ENCODE data around the gene ARGLU1. TPM values are rescaled to one million over a fixed set of nuclear protein-coding genes. Genes with fewer than 3 reads are reported as not detected.

ARGLU1 gene
- total and polyA plus RNA-seq, 9 of the 15 experiments (the other 6 are each of a cell fraction or from before 2014, with no cell fraction given), result 19.3 to 99.9 (median 49.3) TPM

DNA sequence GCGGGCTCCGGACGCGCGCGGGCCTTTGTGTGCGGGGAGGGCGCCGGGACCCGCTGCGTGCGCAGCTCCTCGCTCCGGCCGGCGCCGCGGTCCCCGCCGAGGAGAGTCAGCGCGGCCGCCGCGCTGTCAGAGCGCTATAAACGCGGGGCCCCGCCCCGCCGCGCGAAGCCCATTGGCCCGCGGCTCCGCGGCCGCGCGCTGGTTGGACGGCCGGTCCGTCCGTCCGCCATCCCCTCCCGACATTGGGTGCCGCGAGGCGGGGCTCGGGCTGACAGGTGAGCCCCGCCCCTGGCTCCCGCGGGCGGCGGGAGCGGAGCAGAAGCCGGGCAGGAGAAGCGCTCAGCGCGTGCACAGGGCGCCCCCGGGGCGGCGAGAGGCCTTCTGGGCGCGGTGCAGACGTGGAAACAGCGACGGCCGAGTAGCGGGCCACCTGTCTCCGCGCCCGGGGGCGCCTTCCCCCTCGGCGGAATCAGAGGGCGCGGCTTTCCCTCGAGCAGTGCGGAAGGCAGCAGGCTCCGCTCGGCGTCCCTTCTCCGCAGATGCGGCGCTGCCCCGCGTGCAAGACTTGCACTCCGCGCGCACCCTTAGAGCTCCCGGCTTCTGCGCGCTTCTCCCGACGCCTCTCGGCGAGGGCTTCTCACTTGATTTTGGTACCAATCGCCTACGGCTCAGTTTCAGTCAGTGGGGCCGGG is 32.2 kb downstream of the ARGLU1 start, which contains the start of gene EFNB2 (continued):
- TF ChIP-seq FOSL1 (tag; conservative IDR thresholded peaks at IDR 0.05) (no peak), CHD2 (IDR thresholded peaks at IDR 0.05; ENCODE audit: low read depth, low read length) (peak; percentile 78), KDM2B (CRISPR knock-in tag; IDR thresholded peaks at IDR 0.05) (peak; percentile 59; the same call in 1 of the 2 replicates), U2AF1 (optimal IDR thresholded peaks at IDR 0.05; ENCODE audit: low read depth, low read length) (no peak), L3MBTL2 (IDR thresholded peaks at IDR 0.05) (peak; percentile 89), RBM25 (IDR thresholded peaks at IDR 0.05; ENCODE audit: low read depth, low read length, severe bottlenecking) (peak; percentile 100), SP2 (IDR thresholded peaks at IDR 0.05; ENCODE audit: extremely low read depth, low read depth, low read length, poor library complexity, severe bottlenecking) (peak; percentile 73), KDM5B (IDR thresholded peaks at IDR 0.05; ENCODE audit: insufficient replicate concordance, low read depth, low read length) (peak; percentile 22), HDAC1 (IDR thresholded peaks at IDR 0.05) (0 out of 4 replicates have a peak, but pooled peaks of 1 of the 2 experiments have one; percentile 28), RFX7 (CRISPR knock-in tag; IDR thresholded peaks at IDR 0.05) (no peak), MXI1 (IDR thresholded peaks at IDR 0.05; ENCODE audit: low read depth, low read length) (no peak), PKNOX1 (IDR thresholded peaks at IDR 0.05) (peak; percentile 95), MYBL2 (IDR thresholded peaks at IDR 0.05; ENCODE audit: low read depth) (no peak), MYBL2 (CRISPR knock-in tag; IDR thresholded peaks at IDR 0.05; ENCODE audit: borderline replicate concordance) (no peak), SAFB (IDR thresholded peaks at IDR 0.05; ENCODE audit: borderline replicate concordance, low read depth, low read length) (no peak), ZNF274 (IDR thresholded peaks at IDR 0.05; ENCODE audit: borderline replicate concordance, low read depth, low read length) (no peak), RUNX1 (IDR thresholded peaks at IDR 0.05; ENCODE audit: low read depth) (no peak), E2F1 (CRISPR knock-in tag; IDR thresholded peaks at IDR 0.05) (no peak)
- TF ChIP-seq, protein P1, sequence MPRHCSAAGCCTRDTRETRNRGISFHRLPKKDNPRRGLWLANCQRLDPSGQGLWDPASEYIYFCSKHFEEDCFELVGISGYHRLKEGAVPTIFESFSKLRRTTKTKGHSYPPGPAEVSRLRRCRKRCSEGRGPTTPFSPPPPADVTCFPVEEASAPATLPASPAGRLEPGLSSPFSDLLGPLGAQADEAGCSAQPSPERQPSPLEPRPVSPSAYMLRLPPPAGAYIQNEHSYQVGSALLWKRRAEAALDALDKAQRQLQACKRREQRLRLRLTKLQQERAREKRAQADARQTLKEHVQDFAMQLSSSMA (CRISPR knock-in tag; IDR thresholded peaks at IDR 0.05), result no peak
- TF ChIP-seq, protein P2, sequence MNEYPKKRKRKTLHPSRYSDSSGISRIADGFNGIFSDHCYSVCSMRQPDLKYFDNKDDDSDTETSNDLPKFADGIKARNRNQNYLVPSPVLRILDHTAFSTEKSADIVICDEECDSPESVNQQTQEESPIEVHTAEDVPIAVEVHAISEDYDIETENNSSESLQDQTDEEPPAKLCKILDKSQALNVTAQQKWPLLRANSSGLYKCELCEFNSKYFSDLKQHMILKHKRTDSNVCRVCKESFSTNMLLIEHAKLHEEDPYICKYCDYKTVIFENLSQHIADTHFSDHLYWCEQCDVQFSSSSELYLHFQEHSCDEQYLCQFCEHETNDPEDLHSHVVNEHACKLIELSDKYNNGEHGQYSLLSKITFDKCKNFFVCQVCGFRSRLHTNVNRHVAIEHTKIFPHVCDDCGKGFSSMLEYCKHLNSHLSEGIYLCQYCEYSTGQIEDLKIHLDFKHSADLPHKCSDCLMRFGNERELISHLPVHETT (CRISPR knock-in tag; conservative IDR thresholded peaks at IDR 0.05 in 1 of 2, IDR thresholded peaks at IDR 0.05 in 1 of 2), result no peak
- TF ChIP-seq, protein P3, sequence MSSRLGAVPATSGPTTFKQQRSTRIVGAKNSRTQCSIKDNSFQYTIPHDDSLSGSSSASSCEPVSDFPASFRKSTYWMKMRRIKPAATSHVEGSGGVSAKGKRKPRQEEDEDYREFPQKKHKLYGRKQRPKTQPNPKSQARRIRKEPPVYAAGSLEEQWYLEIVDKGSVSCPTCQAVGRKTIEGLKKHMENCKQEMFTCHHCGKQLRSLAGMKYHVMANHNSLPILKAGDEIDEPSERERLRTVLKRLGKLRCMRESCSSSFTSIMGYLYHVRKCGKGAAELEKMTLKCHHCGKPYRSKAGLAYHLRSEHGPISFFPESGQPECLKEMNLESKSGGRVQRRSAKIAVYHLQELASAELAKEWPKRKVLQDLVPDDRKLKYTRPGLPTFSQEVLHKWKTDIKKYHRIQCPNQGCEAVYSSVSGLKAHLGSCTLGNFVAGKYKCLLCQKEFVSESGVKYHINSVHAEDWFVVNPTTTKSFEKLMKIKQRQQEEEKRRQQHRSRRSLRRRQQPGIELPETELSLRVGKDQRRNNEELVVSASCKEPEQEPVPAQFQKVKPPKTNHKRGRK (tag; IDR thresholded peaks at IDR 0.05), result no peak
